Cardiac fibroblast (primary cell): ENCODE results near the gene RDX.
"Not testable (repeated sequence)": the region's sequence is repeated elsewhere in the genome, so short reads cannot be mapped to it uniquely, and the experiment has no call there.

Source experiments
- DNase-seq, 2 donors: peaks; one replicate each; pipeline versions ENCODE4 v3.0.0 to v3.0.0-alpha.2; 2010; ENCODE audit warnings: low read depth in 2 of 2
- H3K4me3 ChIP-seq, 2 donors: replicated peaks in 1 of 2; 1 replicate in 1 of 2; 2 replicates in 1 of 2; pipeline ENCODE4 v1.5.1; 2011; ENCODE audit warnings: low read depth in 2 of 2, low read length in 2 of 2, mild to moderate bottlenecking in 2 of 2, moderate library complexity in 1 of 2
- TF ChIP-seq, protein P1 (sequence below): IDR thresholded peaks from one replicate; pipeline ENCODE4 v1.5.1; 2011; ENCODE audit warnings: low read depth, mild to moderate bottlenecking, low read length, inconsistent platforms

The RDX gene

DNA sequence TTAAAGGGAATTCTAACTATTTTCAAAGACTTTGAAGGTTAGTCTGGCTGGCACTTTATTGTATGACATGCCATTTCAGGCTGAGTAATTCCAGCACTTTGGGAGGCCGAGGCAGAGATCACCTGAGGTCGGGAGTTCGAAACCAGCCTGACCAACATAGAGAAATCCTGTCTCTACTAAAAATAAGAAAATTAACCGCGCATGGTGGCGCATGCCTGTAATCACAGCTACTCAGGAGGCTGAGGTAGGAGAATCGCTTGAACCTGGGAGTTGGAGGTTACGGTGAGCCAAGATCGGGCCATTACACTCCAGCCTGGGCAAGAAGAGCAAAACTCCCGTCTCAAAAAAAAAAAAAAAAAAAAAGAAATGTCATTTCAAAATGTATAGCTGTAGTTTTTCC is 95.6 kb downstream of the RDX start:
- no peak for DNase-seq
- H3K4me3 ChIP-seq: no peak overlapping the region
- TF ChIP-seq, protein P1, sequence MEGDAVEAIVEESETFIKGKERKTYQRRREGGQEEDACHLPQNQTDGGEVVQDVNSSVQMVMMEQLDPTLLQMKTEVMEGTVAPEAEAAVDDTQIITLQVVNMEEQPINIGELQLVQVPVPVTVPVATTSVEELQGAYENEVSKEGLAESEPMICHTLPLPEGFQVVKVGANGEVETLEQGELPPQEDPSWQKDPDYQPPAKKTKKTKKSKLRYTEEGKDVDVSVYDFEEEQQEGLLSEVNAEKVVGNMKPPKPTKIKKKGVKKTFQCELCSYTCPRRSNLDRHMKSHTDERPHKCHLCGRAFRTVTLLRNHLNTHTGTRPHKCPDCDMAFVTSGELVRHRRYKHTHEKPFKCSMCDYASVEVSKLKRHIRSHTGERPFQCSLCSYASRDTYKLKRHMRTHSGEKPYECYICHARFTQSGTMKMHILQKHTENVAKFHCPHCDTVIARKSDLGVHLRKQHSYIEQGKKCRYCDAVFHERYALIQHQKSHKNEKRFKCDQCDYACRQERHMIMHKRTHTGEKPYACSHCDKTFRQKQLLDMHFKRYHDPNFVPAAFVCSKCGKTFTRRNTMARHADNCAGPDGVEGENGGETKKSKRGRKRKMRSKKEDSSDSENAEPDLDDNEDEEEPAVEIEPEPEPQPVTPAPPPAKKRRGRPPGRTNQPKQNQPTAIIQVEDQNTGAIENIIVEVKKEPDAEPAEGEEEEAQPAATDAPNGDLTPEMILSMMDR: no peak

DNA sequence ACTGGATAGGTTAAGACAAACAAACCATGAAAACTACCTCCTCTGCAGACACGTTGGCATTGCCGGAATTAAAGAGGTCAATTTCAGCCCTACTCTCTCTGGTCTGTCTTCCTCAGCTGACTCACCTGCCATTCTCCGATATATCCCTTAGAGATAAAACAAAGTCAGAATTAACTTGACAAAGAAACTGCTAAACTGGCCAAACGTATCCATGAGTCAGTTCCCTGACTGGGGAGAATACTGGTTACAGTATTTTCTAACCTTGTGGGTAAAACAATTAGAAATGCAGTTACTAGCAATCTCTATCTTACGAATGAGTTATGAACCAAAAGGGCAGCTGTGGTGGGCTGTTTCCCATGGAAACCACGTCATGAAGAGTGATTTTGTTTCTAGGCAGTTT is 96.2 kb downstream of the RDX start:
- DNase-seq: peak; percentile 67 to 76
- TF ChIP-seq, protein P1: no peak
- H3K4me3 ChIP-seq: no peak overlapping the region

DNA sequence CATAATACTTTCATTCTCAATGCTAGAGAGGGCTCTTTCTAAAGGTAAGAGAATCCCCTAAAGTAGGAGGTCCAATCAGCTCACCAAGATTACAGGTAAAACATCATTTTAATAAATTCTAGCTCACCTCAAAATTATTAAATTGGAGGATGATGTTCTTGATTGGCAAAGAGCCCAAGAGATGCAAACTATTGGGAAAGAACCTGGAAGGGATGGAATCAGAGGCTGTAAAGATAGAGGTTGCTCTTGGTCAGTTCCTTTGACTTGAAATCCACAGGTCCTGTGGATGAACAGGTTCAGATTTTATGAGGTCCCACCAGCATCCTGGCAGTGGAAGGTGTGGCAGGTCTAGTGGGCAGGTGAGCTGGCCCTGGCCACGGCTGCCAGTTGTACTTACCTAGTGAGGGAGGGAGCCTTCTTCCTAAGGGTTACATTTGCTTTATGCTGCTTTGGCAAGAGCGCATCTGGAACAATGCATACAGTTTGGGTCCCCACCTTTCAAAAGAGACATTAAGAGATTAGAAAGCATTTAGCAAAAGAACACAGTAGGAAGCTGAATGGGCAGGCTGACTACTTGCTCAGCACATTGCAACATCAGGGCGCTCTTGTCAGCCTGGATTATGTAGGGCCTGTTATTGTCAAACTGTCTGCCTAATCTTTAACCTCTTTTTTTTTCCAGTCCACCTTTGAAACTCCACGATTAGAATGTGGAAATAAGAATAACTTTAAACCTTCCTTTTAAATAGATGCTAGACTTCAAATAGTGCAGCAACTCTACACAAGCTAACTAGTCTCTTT is 97.0 kb downstream of the RDX start:
- DNase-seq: peak; percentile 75 to 83
- H3K4me3 ChIP-seq: no peak overlapping the region
- TF ChIP-seq, protein P1: no peak

DNA sequence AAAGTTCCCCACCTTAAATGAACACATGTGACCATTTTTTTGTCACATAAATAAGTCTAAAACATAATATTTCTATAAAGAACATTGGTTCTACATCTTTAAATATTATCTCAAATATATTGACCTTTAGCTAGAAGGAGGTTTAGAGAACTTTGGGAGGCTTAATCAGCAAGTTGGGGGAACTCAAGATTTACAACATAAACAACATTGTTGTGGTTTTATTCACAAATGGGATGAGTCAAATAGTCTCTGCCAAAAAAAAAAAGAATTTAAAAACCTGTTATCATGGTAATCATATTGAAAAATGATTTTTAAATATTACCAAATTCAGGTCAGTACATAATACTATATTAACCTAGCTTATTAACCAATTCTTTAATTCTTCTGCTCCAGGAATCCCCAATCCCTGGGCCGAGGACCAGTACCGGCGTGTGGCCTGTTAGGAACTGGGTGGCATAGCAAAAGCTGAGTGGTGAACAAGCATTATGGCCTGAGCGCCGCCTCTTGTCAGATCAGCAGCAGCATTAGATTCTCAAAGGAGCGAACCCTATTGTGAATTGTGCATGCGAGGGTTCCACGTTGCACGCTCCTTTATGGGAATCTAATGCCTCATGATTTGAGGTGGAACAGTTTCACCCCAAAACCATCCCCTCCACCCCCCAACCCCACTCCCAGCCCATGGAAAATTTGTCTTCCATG is 98.2 kb downstream of the RDX start:
- TF ChIP-seq, protein P1: no peak
- H3K4me3 ChIP-seq: no peak overlapping the region
- peak in 1 of 2 donors; percentile 73 for DNase-seq

DNA sequence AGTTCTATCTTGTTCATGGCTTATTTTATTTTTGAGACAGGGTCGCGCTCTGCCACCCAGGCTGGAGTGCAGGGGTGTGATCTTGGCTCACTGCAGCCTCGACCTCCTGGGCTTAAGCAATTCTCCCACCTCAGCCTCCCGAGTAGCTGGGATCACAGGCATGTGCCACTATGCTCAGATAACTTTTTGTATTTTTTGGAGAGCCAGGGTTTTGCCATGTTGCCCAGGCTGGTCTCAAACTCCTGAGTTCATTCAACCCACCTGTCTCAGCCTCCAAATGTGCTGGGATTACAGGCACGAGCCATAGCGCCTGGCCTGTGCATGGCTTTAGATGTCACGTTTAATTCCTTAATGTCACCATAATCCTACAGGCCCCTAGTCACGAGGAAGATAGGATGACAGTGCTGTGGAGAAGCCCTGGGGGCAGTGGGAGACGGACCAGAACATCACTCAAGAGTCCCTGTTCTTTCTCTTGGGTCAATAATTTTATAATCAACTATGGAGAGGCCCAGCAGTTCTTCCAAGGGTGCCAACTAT is 99.5 kb downstream of the RDX start:
- TF ChIP-seq, protein P1: no peak
- no peak overlapping the region for H3K4me3 ChIP-seq
- DNase-seq: no peak

DNA sequence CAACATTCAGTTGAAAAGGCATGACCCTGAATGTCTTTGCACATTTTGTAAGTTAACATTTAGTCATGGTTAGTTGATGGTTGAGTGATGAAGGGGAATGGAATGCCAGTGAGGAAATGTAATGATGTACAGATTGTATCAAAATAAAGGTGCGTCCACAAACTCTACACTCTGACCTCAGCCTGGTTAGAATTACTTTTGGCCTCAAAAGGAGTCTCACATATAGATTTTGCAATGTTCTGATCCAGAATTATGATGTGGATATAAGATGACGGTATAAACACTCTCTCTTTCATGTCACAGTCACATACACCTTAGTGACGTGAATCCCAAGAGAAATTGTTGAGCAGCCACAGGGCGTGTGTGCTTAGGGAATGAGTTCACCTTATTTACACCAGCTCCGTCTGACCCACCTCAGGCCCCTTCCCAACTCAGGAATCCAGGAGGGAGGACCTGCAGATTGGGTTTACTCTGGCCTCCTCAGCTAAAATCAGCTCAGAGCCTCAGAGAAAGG is 100.1 kb downstream of the RDX start:
- DNase-seq: peak; percentile 75 to 96
- no peak overlapping the region for H3K4me3 ChIP-seq
- TF ChIP-seq, protein P1: no peak

DNA sequence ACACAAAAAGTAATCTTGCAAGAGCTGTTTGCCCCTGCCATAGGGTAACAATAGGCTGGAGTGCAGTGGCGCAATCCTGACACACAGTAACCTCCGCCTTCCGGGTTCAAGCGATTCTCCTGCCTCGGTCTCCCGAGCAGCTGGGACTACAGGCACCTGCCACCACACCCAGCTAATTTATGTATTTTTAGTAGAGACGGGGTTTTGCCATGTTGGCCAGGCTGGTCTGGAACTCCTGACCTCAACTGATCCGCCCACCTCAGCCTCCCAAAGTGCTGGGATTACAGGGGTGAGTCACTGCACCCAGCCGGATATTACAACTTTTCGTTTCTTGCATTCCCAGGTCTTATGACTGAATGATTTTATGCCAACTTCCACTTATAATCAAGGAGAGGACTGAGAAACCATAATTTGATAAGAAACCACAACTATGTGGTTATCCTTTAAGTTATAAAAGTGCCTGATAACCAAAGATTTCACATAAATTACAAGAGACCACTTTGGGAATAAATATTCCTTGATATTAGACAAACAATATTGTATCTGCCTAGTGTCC is 102.1 kb downstream of the RDX start:
- peak; percentile 88 to 90 for DNase-seq
- H3K4me3 ChIP-seq: not testable (repeated sequence)

DNA sequence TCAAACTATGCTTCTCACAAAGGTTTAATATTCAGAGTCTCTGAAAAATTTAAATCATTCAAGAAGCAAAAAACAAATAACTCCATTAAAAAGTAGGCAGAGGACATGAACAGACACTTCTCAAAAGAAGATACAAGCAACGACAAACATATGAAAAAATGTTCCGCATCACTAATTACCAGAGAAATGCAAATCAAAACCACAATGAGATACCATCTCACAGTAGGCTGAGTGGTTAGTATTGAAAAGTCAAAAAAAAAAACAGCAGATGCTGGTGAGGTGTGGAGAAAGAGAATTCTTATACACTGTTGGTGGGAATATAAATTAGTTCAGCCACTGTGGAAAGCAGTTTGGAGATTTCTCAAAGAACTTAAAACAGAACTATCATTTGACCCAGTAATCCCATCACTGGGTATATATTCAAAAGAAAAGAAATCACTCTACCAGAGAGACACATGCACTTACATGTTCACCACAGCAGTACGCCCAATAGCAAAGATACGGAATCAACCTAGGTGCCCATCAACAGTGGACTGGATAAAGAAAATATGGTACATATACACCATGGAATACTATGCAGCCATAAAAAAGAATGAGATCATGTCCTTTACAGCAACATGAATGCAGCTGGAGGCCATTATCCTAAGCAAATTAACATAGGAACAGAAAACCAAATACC is 103.7 kb downstream of the RDX start:
- not testable (repeated sequence) for H3K4me3 ChIP-seq, DNase-seq
